Neural progenitor cell (in vitro differentiated cells): ENCODE results near the gene RAPGEF4. TPM values are rescaled to one million over a fixed set of nuclear protein-coding genes. Genes with fewer than 3 reads are reported as not detected.

Source experiments
- DNase-seq: peaks from one replicate; pipeline ENCODE4 v3.0.0-alpha.2; 2016; ENCODE audit warnings: low spot score
- H2AFZ ChIP-seq: fragments of 200-600 bp; sonication (generic); replicated peaks from 2 replicates; pipeline ENCODE4 v1.6.1; 2016; ENCODE audit warnings: antibody characterized with exemption
- H3F3A ChIP-seq: fragments of 200-600 bp; sonication (generic); 2 replicates; pipeline ENCODE4 v1.6.1; 2016; ENCODE audit warnings: antibody characterized with exemption, low read depth
- H3K27ac ChIP-seq: fragments of 200-600 bp; sonication (generic); 2 replicates; pipeline ENCODE4 v1.5.1; 2016; ENCODE audit warnings: mild to moderate bottlenecking
- H3K27me3 ChIP-seq: fragments of 200-600 bp; sonication (generic); 2 replicates; pipeline ENCODE4 v1.6.1; 2016; ENCODE audit warnings: mild to moderate bottlenecking, moderate library complexity
- H3K36me3 ChIP-seq: fragments of 200-600 bp; sonication (generic); 2 replicates; pipeline ENCODE4 v1.5.1; 2016
- H3K4me1 ChIP-seq: fragments of 200-600 bp; sonication (generic); 2 replicates; pipeline ENCODE4 v1.6.1; 2016; ENCODE audit warnings: mixed run types
- H3K4me2 ChIP-seq: fragments of 200-600 bp; sonication (generic); 2 replicates; pipeline ENCODE4 v1.6.1; 2016
- H3K4me3 ChIP-seq: fragments of 200-600 bp; sonication (generic); 2 replicates; pipeline ENCODE4 v1.5.1; 2016
- H3K79me2 ChIP-seq: fragments of 200-600 bp; sonication (generic); 2 replicates; pipeline ENCODE4 v1.6.1; 2016; ENCODE audit warnings: low read depth
- H3K9ac ChIP-seq: fragments of 200-600 bp; sonication (generic); 2 replicates; pipeline ENCODE4 v1.6.1; 2016
- H3K9me3 ChIP-seq: fragments of 200-600 bp; sonication (generic); 2 replicates; pipeline ENCODE4 v1.5.1; 2016; ENCODE audit warnings: low read depth
- H4K20me1 ChIP-seq: fragments of 200-600 bp; sonication (generic); 2 replicates; pipeline ENCODE4 v1.6.1; 2016; ENCODE audit warnings: low read depth
- H3K27ac Mint-ChIP-seq: 3 replicates; pipeline ENCODE4 v1.8.0; 2021; ENCODE audit warnings: mixed read lengths
- H3K27me3 Mint-ChIP-seq: 2 replicates; pipeline ENCODE4 v1.8.0; 2022; ENCODE audit warnings: low read depth, mild to moderate bottlenecking, inconsistent platforms, moderate library complexity, mixed read lengths; ENCODE audit not compliant: insufficient read depth
- H3K36me3 Mint-ChIP-seq: 3 replicates; pipeline ENCODE4 v1.8.0; 2021; ENCODE audit warnings: mixed read lengths
- H3K4me1 Mint-ChIP-seq: 3 replicates; pipeline ENCODE4 v1.8.0; 2021; ENCODE audit warnings: mixed read lengths
- H3K4me3 Mint-ChIP-seq: 3 replicates; pipeline ENCODE4 v1.8.0; 2021; ENCODE audit warnings: mild to moderate bottlenecking, moderate library complexity, mixed read lengths
- H3K9me3 Mint-ChIP-seq: 3 replicates; pipeline ENCODE4 v1.8.0; 2020; ENCODE audit warnings: mixed read lengths
- EZH2 ChIP-seq: fragments of 200-600 bp; sonication (generic); IDR thresholded peaks from 2 replicates; pipeline ENCODE4 v1.6.1; 2017; ENCODE audit warnings: antibody characterized with exemption, mild to moderate bottlenecking, moderate library complexity
- EZH2phosphoT487 ChIP-seq: fragments of 200-600 bp; sonication (generic); IDR thresholded peaks from 2 replicates; pipeline ENCODE4 v1.6.1; 2017; ENCODE audit warnings: antibody characterized with exemption
- total RNA-seq: library from RNA; depleted of rRNA; stranded (reverse); fragments of >200 nt; gene quantifications from 2 replicates; pipeline ENCODE4 v1.2.3, GENCODE V29; 2015; ENCODE audit warnings: low replicate concordance
- TF ChIP-seq, protein P1 (sequence below): fragments of 200-600 bp; sonication (generic); IDR thresholded peaks from 2 replicates; pipeline ENCODE4 v1.5.1; 2017; ENCODE audit warnings: antibody characterized with exemption, mild to moderate bottlenecking

The RAPGEF4 gene
- total RNA-seq, 1 donor from 2014 or later, result 1.8 TPM

DNA sequence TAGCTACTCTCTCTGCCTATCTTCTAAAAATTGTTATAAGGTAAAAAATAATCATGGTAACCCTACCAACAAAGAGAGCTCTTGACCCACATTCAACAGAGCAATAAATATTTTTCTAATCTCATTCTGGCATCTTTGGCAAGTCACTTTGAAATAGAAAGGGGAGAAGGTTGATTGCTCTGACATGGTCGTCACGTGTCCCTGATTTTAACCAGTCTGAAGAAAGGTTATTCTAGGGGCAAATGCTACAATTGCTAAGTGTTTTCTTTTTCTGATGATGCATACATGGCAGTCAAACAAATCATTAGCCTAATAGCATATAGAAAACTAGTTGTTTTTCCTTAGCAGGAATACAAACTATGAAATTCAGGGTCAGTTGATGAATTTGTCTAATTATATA is 186.7 kb downstream of the RAPGEF4 start:
- no peaks in the 10 kb centered on the region for H3K4me1 Mint-ChIP-seq

DNA sequence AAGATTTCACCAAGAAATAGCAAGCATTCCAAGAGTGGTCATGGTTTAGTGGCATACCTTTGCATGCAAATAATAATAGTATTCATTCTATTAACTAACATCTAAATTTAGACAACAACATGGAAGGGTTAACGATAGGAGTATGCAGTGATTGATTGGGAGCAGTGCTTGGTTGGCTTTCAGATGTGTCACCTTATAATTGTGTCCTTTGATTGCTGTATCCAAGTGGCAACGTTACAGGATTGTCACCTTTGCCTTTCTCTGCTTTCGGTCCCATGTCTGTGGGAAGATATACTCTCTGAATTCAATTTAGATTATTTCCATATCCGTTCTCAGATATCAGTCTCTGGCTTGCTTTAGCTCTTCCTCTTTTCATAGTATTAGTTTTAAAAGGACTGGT is 187.2 kb downstream of the RAPGEF4 start:
- no peak overlapping the region for H3K4me3 ChIP-seq
- H3K27ac ChIP-seq, result no peak overlapping the region
- H2AFZ ChIP-seq, result no peak overlapping the region
- no peaks in the 10 kb centered on the region for H4K20me1 ChIP-seq
- H3K9ac ChIP-seq, result no peak overlapping the region
- TF ChIP-seq EZH2phosphoT487 (no peak), EZH2 (no peak)
- TF ChIP-seq, protein P1, sequence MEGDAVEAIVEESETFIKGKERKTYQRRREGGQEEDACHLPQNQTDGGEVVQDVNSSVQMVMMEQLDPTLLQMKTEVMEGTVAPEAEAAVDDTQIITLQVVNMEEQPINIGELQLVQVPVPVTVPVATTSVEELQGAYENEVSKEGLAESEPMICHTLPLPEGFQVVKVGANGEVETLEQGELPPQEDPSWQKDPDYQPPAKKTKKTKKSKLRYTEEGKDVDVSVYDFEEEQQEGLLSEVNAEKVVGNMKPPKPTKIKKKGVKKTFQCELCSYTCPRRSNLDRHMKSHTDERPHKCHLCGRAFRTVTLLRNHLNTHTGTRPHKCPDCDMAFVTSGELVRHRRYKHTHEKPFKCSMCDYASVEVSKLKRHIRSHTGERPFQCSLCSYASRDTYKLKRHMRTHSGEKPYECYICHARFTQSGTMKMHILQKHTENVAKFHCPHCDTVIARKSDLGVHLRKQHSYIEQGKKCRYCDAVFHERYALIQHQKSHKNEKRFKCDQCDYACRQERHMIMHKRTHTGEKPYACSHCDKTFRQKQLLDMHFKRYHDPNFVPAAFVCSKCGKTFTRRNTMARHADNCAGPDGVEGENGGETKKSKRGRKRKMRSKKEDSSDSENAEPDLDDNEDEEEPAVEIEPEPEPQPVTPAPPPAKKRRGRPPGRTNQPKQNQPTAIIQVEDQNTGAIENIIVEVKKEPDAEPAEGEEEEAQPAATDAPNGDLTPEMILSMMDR, result no peak
- no peaks in the 10 kb centered on the region for H3K4me1 ChIP-seq
- Mint-ChIP-seq H3K9me3 (no peaks in the 10 kb centered on the region), H3K27ac (no peak overlapping the region), H3K27me3 (no peaks in the 10 kb centered on the region), H3K4me1 (no peaks in the 10 kb centered on the region), H3K36me3 (no peaks in the 10 kb centered on the region), H3K4me3 (no peak overlapping the region)
- H3K9me3 ChIP-seq, result no peaks in the 10 kb centered on the region
- H3K79me2 ChIP-seq, result no peaks in the 10 kb centered on the region
- DNase-seq, result no peak
- H3F3A ChIP-seq, result no peaks in the 10 kb centered on the region
- no peak overlapping the region for H3K4me2 ChIP-seq
- H3K36me3 ChIP-seq, result no peaks in the 10 kb centered on the region
- H3K27me3 ChIP-seq, result no peaks in the 10 kb centered on the region

More for the DNA sequence above, 186.7 kb downstream of the RAPGEF4 start:
- H3K9me3 Mint-ChIP-seq, result no peaks in the 10 kb centered on the region
- no peaks in the 10 kb centered on the region for H3K79me2 ChIP-seq
- H3K9ac ChIP-seq, result no peak overlapping the region
- no peak overlapping the region for H3K4me2 ChIP-seq
- no peaks in the 10 kb centered on the region for H3K36me3 Mint-ChIP-seq
- no peak overlapping the region for H3K27ac ChIP-seq
- H3F3A ChIP-seq, result no peaks in the 10 kb centered on the region
- H3K27me3 ChIP-seq, result no peaks in the 10 kb centered on the region
- no peaks in the 10 kb centered on the region for H3K9me3 ChIP-seq
- DNase-seq, result no peak
- no peaks in the 10 kb centered on the region for H4K20me1 ChIP-seq
- no peak overlapping the region for H3K4me3 Mint-ChIP-seq
- no peaks in the 10 kb centered on the region for H3K36me3 ChIP-seq
- no peak overlapping the region for H2AFZ ChIP-seq
- no peak overlapping the region for H3K4me3 ChIP-seq
- TF ChIP-seq, protein P1, result no peak
- TF ChIP-seq EZH2 (no peak), EZH2phosphoT487 (no peak)
- H3K4me1 ChIP-seq, result no peaks in the 10 kb centered on the region
- H3K27me3 Mint-ChIP-seq, result peaks cover 2% of the 10 kb centered on the region
- no peak overlapping the region for H3K27ac Mint-ChIP-seq

DNA sequence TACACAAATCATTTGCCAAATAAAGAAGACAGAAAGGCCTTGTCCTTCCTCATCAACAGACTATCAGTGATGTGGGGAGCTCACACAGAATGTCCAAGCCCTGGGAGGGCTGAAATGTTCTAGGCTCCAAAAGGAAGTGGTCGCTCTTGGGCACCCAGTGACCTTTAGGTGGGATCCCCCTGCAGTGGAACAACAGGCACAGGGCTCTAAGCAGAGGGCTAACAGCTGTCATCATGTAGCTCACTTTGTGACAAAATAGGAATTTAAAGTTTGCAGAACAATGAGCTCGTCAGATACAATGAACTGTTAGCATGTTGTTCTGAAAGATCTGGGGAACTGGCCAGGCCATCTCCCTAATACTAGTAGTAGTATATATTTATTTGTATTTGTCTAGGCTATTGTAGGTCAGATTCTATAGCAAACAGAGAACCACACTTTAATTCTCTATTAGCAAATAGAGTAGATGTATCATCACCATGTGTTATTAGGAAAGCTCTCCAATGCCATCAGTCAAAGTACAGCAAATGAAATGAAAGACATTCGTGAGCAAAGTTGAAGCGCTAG is 188.5 kb downstream of the RAPGEF4 start:
- H3K27me3 ChIP-seq, result no peaks in the 10 kb centered on the region
- no peaks in the 10 kb centered on the region for H4K20me1 ChIP-seq
- H3K9me3 ChIP-seq, result no peaks in the 10 kb centered on the region
- Mint-ChIP-seq H3K27ac (no peak overlapping the region), H3K27me3 (no peaks in the 10 kb centered on the region), H3K4me3 (no peak overlapping the region), H3K36me3 (no peaks in the 10 kb centered on the region), H3K4me1 (no peaks in the 10 kb centered on the region), H3K9me3 (no peaks in the 10 kb centered on the region)
- no peak for TF ChIP-seq EZH2
- TF ChIP-seq EZH2phosphoT487, result no peak
- TF ChIP-seq, protein P1, result no peak
- no peak for DNase-seq
- H3K4me3 ChIP-seq, result no peak overlapping the region
- H3K4me1 ChIP-seq, result no peaks in the 10 kb centered on the region
- H3K27ac ChIP-seq, result no peak overlapping the region
- H2AFZ ChIP-seq, result no peak overlapping the region
- H3K36me3 ChIP-seq, result no peaks in the 10 kb centered on the region
- no peaks in the 10 kb centered on the region for H3K79me2 ChIP-seq
- H3K4me2 ChIP-seq, result no peak overlapping the region
- H3K9ac ChIP-seq, result no peak overlapping the region
- no peaks in the 10 kb centered on the region for H3F3A ChIP-seq
